Liver (tissue), 9 donors: ENCODE measurements around the gene CFAP410. TPM values are rescaled to one million over a fixed set of nuclear protein-coding genes. Genes with fewer than 3 reads are reported as not detected.

Source experiments
- DNase-seq: peaks from one replicate; pipeline ENCODE4 v3.0.0-alpha.2; 2017; ENCODE audit warnings: low spot score
- H3K27ac ChIP-seq, 2 donors: one replicate each; pipeline ENCODE4 v1.7.0; 2013; ENCODE audit warnings: inconsistent platforms in 2 of 2, low read length in 2 of 2, control low read depth in 1 of 2, low read depth in 1 of 2, mild to moderate bottlenecking in 1 of 2
- H3K27me3 ChIP-seq, 4 donors: one replicate each; pipeline versions ENCODE4 v1.6.1 to v1.7.0; 2013; ENCODE audit warnings: low read length in 3 of 4, inconsistent platforms in 1 of 4, mild to moderate bottlenecking in 1 of 4, moderate library complexity in 1 of 4; ENCODE audit not compliant: control insufficient read depth in 4 of 4, insufficient read depth in 4 of 4
- H3K36me3 ChIP-seq, 4 donors: one replicate each; pipeline versions ENCODE4 v1.6.1 to v1.7.0; 2013; ENCODE audit warnings: low read length in 3 of 4, mild to moderate bottlenecking in 3 of 4, low read depth in 1 of 4, moderate library complexity in 1 of 4; ENCODE audit not compliant: control insufficient read depth in 4 of 4, insufficient read depth in 3 of 4
- H3K4me1 ChIP-seq, 4 donors: one replicate each; pipeline versions ENCODE4 v1.6.1 to v1.7.0; 2013; ENCODE audit warnings: low read length in 3 of 4, mild to moderate bottlenecking in 3 of 4, moderate library complexity in 1 of 4; ENCODE audit not compliant: control insufficient read depth in 4 of 4, insufficient read depth in 4 of 4
- H3K4me3 ChIP-seq, 3 donors: one replicate each; pipeline versions ENCODE4 v1.6.1 to v1.7.0; 2013; ENCODE audit warnings: low read length in 3 of 3, control low read depth in 1 of 3, low read depth in 1 of 3, mild to moderate bottlenecking in 1 of 3
- H3K9ac ChIP-seq, 2 donors: one replicate each; pipeline ENCODE4 v1.7.0; 2013; ENCODE audit warnings: low read length in 2 of 2, mild to moderate bottlenecking in 2 of 2, moderate library complexity in 2 of 2, control low read depth in 1 of 2, low read depth in 1 of 2
- H3K9me3 ChIP-seq, 4 donors: one replicate each; pipeline versions ENCODE4 v1.6.1 to v1.7.0; 2013; ENCODE audit warnings: low read length in 3 of 4; ENCODE audit not compliant: control insufficient read depth in 4 of 4
- ATF3 ChIP-seq: IDR thresholded peaks from 2 replicates; pipeline ENCODE4 v1.6.1; 2016; ENCODE audit warnings: antibody characterized with exemption
- CTCF ChIP-seq: fragments of 150-350 bp; IDR thresholded peaks from 2 replicates; pipeline ENCODE4 v1.5.1; 2017; ENCODE audit warnings: improper control_type of control experiment, low read depth, low read length; ENCODE audit not compliant: missing input control
- EGR1 ChIP-seq, 2 donors: IDR thresholded peaks; 2 replicates each; pipeline ENCODE4 v1.6.1; 2016 to 2018; ENCODE audit warnings: antibody characterized with exemption in 2 of 2, low read depth in 2 of 2
- FOXA1 ChIP-seq: IDR thresholded peaks from 2 replicates; pipeline ENCODE4 v1.6.1; 2016; ENCODE audit warnings: antibody characterized with exemption
- FOXA2 ChIP-seq: IDR thresholded peaks from 2 replicates; pipeline ENCODE4 v1.6.1; 2016; ENCODE audit warnings: antibody characterized with exemption
- MAX ChIP-seq: IDR thresholded peaks from 2 replicates; pipeline ENCODE4 v1.6.1; 2016; ENCODE audit warnings: antibody characterized with exemption
- NR2F2 ChIP-seq: IDR thresholded peaks from 2 replicates; pipeline ENCODE4 v1.6.1; 2016; ENCODE audit warnings: antibody characterized with exemption
- REST ChIP-seq: IDR thresholded peaks from 2 replicates; pipeline ENCODE4 v1.6.1; 2016; ENCODE audit warnings: antibody characterized with exemption, mild to moderate bottlenecking
- RXRA ChIP-seq, 2 donors: IDR thresholded peaks; 2 replicates each; pipeline ENCODE4 v1.6.1; 2017 to 2018; ENCODE audit warnings: antibody characterized with exemption in 2 of 2, mild to moderate bottlenecking in 1 of 2
- SP1 ChIP-seq: IDR thresholded peaks from 2 replicates; pipeline ENCODE4 v1.6.1; 2018; ENCODE audit warnings: antibody characterized with exemption, mild to moderate bottlenecking
- YY1 ChIP-seq: IDR thresholded peaks from 2 replicates; pipeline ENCODE4 v1.6.1; 2016; ENCODE audit warnings: antibody characterized with exemption, mild to moderate bottlenecking
- WGBS: extraction: QIAGEN DNeasy Blood & Tissue Kit; methylation state at CpG from one replicate; pipeline ENCODE4 v1.1.7; 2013; 5-methylcytosine and 5-hydroxymethylcytosine counted together
- polyA plus RNA-seq, 2 donors: library from polyadenylated mRNA; stranded (reverse) in 1 of 2; unstranded in 1 of 2; fragments of 200-250 nt in 1 of 2; fragments of >200 nt in 1 of 2; fragmentation: Nextera tagmentation in 1 of 2; extraction: Ambion mirVana in 1 of 2; gene quantifications; one replicate each; pipeline versions ENCODE4 v1.2.1 to v1.2.3, GENCODE V29; 2013 to 2015
- total RNA-seq, 2 donors: library from RNA; depleted of rRNA; stranded (reverse); fragments of >200 nt; gene quantifications; one replicate each; pipeline ENCODE4 v1.2.3, GENCODE V29; 2014
- donor health status: healthy.
- donor health status: healthy.
- donor health status: healthy.
- donor health status: healthy.
- donor health status: healthy.

Gene CFAP410
- total and polyA plus RNA-seq, 4 donors = 7.9 to 16.3 (median 12.3) TPM

- no peak overlapping the region for H3K9ac ChIP-seq
- H3K4me1 ChIP-seq = no peaks in the 10 kb centered on the region
- no peak overlapping the region for H3K4me3 ChIP-seq
- H3K27me3 ChIP-seq = no peaks in the 10 kb centered on the region
- WGBS = 86% methylated on average over 33 of the region's 33 CpGs
- DNase-seq = no peak
- no peak for TF ChIP-seq YY1
- no peaks in the 10 kb centered on the region for H3K36me3 ChIP-seq
- no peak overlapping the region for H3K27ac ChIP-seq
- H3K9me3 ChIP-seq = no peaks in the 10 kb centered on the region
Measured at GRCh38 chr21:44291078-44291935, 47.9 kb downstream of the CFAP410 start.

GRCh38 chr21:44290327-44291077 lies 48.7 kb downstream of the CFAP410 start:
- TF ChIP-seq FOXA1 = no peak
- no peak for TF ChIP-seq REST
- TF ChIP-seq SP1 = no peak
- TF ChIP-seq YY1 = no peak
- TF ChIP-seq RXRA (IDR thresholded peaks at IDR 0.05) = no peak
- no peak for TF ChIP-seq NR2F2
- no peak for TF ChIP-seq MAX
- no peak for TF ChIP-seq EGR1 (IDR thresholded peaks at IDR 0.05; ENCODE audit: low read depth in 2 of 2)
- no peak for DNase-seq
- 89% methylated on average over 16 of the region's 16 CpGs for WGBS

GRCh38 chr21:44289381-44290010 lies 49.7 kb downstream of the CFAP410 start:
- Histone ChIP-seq H3K4me3 (no peak overlapping the region), H3K4me1 (no peaks in the 10 kb centered on the region), H3K9me3 (no peaks in the 10 kb centered on the region), H3K27me3 (no peaks in the 10 kb centered on the region), H3K36me3 (no peaks in the 10 kb centered on the region), H3K9ac (no peak overlapping the region), H3K27ac (no peak overlapping the region)
- TF ChIP-seq RXRA (IDR thresholded peaks at IDR 0.05) (no peak), MAX (no peak), FOXA1 (no peak), NR2F2 (no peak), ATF3 (no peak), FOXA2 (no peak), CTCF (no peak)
- no peak for DNase-seq
- WGBS = 90% methylated on average over 24 of the region's 24 CpGs

More at GRCh38 chr21:44290327-44291077, 48.7 kb downstream of the CFAP410 start:
- H3K27ac ChIP-seq = no peak overlapping the region
- no peaks in the 10 kb centered on the region for H3K36me3 ChIP-seq
- H3K4me3 ChIP-seq = no peak overlapping the region
- H3K27me3 ChIP-seq = no peaks in the 10 kb centered on the region
- H3K9ac ChIP-seq = no peak overlapping the region
- H3K4me1 ChIP-seq = no peaks in the 10 kb centered on the region
- no peaks in the 10 kb centered on the region for H3K9me3 ChIP-seq
